Measurements from ENCODE around the gene GPX5.
"Not testable (repeated sequence)": the region's sequence is repeated elsewhere in the genome, so short reads cannot be mapped to it uniquely, and the experiment has no call there.

GPX5 gene

DNA sequence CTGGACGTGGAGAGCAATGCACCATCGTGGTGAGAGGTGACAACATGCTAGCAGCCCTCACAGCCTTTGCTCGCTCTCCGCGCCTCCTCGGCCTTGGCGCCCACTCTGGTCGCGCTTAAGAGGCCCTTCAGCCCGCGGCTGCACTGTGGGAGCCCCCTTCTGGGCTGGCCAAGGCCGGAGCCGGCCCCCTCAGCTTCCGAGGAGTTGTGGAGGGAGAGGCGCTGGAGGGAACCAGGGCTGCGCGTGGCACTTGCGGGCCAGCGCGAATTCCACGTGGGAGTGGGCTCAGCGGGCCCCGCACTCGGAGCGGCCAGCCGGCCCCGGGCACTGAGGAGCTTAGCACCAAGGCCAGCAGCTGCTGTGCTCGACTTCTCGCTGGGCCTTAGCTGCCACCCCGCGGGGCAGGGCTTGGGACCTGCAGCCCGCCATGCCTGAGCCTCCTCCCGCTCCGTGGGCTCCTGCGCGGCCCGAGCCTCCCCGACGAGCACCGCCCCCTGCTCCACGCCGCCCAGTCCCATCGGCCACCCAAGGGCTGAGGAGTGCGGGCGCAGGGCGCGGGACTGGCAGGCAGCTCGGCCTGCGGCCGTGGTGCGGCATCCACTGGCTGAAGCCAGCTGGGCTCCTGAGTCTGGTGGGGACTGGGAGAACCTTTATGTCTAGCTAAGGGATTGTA is 13.9 kb upstream of the GPX5 start:
- FAIRE-seq (no peak), DNase-seq (ENCODE audit: insufficient read length, low spot score) (no peak)

GRCh38 chr6:28512387-28512786 is 13.3 kb upstream of the GPX5 start:
- not testable (repeated sequence) for FAIRE-seq

GRCh38 chr6:28515676-28516075 is 10.0 kb upstream of the GPX5 start, which contains the start of gene GPX6:
TSS of gene GPX6 (minus strand) at chr6:28515793. CDS start at chr6:28515743, 50 bp downstream.
- DNase-seq (ENCODE audit: insufficient read length, low spot score) (no peak), FAIRE-seq (no peak)

More at GRCh38 chr6:28512387-28512786, 13.3 kb upstream of the GPX5 start:
- DNase-seq (ENCODE audit: insufficient read length, low spot score): not testable (repeated sequence)

DNA sequence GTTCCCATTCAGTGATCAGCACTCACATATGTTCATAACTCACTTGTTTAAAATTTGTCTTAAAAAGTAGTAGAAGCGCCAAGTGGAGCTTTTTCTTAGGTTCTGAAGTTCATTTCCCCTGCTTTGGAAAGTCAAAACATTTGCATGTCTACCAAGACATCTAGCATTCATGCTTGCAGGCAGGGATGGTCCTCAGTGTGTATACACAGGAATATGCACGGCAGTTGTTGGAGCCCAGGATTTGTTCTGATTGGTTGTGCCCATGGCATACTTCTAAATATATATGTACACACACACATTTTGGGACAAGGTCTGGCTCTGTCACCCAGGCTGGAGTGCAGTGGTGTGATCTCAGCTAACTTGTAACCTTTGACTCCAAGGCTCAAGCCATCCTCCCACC is 7.7 kb upstream of the GPX5 start:
- FAIRE-seq: no peak
- no peak for DNase-seq (ENCODE audit: insufficient read length, low spot score)

GRCh38 chr6:28522594-28523240 is 3.0 kb upstream of the GPX5 start:
- FAIRE-seq: no peak
- no peak for DNase-seq (ENCODE audit: insufficient read length, low spot score)

DNA sequence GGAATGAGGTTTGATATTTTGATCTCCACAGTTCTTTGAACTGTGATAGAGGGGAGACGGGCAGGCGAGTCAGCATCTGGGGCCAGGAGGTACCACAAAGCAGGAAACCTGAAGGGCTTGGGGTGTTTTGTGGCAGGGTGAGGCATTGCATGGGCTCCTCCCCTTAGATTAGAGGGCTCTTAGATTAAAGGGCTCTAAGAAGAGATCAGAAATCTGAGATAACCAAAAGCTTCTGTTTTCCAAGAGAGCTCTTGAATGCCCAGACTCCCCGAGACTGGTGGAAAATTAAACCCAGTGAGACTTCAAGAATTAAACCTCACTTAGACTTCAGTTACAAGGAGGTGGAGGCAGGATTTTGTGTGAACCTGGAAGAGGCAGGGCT is 2.4 kb upstream of the GPX5 start:
- FAIRE-seq: no peak

DNA sequence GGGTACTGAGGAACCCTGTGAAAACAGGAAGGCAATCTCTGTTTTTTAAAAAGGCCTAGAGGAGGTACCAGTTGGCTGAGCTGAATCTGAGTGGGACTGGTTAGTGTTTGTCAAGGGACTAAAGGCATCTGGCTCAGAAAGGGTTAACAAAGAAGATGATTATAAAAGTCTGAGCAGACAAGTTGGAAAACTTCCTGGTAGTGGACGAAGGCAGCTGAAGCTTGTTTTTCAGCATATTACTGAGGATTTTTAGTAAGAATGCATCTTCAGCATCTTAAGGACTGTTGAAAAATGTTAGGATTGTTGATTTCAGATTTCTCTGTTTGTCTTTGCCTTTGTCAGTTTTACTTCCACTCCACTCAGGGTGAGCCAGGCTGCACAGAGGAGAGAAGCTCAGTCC is 5.1 kb downstream of the GPX5 start:
- no peak for FAIRE-seq
- DNase-seq (ENCODE audit: insufficient read length, low spot score): no peak

More for the DNA sequence above, 2.4 kb upstream of the GPX5 start:
- DNase-seq (ENCODE audit: insufficient read length, low spot score): no peak

- no peak for FAIRE-seq
- DNase-seq (ENCODE audit: insufficient read length, low spot score): no peak
Measured at GRCh38 chr6:28531479-28532128, 5.9 kb downstream of the GPX5 start.

- FAIRE-seq (no peak), DNase-seq (ENCODE audit: insufficient read length, low spot score) (no peak)
Measured at GRCh38 chr6:28534306-28534705, 8.6 kb downstream of the GPX5 start.

- DNase-seq (ENCODE audit: insufficient read length, low spot score) (no peak), FAIRE-seq (no peak)
Measured at GRCh38 chr6:28534875-28535274, 9.2 kb downstream of the GPX5 start.

DNA sequence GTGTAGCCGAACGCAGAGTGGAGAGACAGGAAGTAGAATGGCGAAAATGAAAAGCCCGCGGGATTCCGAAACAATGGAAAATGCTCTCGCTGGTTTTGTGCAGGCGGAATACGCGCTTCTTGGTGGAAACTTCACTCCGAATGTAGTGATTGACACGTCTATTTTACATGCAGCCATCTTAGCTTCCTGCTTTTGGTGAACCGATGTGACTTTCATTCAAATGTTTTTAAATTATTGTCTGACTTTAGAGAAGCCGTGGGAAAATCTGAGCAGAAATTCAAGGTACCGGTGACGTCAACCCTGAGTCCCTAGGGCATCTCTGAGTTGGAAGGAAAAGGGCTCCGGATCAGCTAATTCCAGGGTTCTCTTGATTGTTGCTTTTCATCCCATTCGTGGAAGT is 11.4 kb downstream of the GPX5 start:
- FAIRE-seq (no peak), DNase-seq (ENCODE audit: insufficient read length, low spot score) (no peak)

DNA sequence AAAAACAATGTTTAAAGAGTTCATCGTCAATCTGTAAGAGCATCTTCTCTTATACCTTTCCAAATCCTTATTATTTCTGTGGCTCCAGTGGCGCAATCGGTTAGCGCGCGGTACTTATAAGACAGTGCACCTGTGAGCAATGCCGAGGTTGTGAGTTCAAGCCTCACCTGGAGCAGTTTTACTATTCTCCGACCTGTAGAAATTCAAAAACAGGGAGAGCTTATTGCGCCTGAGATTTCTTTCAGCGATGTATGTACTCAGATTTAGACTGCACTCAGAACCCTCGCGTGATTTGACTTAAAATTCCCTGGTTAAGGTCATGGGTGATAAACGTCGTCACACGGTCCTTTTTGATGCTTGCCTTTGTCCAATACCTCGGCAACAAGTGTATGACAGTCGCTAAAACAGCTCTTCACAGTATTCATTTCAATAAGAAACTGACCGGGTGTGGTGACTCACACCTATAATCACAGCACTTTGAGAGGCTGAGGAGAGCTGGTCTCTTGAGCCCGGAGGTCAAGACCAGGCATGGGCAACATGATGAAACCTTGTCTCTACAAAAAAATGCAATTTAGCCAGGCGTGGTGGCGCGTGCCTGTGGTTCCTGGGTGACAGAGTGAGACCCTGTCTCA is 11.9 kb downstream of the GPX5 start:
- FAIRE-seq (no peak), DNase-seq (ENCODE audit: insufficient read length, low spot score) (peak; percentile 12)

DNA sequence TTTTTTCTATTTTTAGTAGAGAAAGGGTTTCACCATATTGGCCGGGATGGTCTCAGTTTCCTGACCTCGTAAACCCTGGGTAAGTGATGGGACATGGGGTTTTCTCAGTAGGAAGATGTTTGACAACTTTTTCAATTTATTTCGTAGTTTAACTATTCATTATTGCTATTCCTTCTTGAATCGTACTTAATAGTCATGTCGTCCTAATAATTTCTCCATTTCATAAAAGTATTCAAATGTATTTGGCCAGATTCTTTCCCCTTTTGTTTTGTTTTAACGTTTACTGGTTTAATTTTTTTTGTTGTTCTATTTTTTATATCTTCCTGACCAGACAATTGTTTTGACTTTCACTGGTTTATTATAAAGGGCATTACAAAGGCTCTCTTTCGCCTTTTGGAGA is 16.3 kb downstream of the GPX5 start:
- DNase-seq (ENCODE audit: insufficient read length, low spot score) (no peak), FAIRE-seq (no peak)

DNA sequence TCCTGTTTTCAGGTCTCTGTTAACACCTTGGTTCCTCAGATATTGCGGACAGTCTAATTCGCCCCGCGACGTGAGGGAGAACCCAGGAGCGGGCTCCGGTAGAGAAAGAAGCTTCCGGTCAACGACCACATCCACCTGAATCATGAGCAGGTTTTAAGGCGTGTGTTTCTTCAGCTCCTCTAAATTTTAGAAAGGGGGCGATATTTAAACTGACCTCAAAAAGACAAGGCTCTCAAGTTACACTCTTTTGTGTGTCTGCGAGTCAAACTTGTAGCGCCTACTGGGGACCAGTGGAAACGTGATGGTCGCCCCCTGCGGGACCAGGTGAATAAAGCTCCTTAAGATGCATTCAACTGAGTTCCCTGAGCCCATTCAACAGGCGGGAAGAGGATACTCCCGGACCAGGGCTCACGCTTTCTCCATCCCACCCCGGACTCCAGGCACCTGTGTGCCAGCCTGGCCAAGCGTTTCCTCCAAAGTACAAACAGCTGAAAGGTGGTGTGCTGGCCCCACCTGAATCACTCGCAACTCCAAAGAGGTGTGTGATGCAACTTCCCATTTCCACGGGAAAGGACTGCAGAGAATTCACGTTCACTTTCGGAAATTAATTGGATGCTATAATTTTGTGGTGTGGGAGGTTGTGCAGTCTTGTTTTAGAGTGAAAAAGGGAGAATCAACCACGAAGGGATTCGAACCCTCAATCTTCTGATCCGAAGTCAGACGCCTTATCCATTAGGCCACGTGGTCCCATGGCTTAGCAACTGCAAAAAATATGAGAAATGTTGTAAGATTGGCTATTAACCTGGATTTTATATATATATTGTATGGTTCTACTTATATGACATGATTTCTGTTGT is 17.0 kb downstream of the GPX5 start:
- DNase-seq (ENCODE audit: insufficient read length, low spot score): peak; percentile 80
- no peak for FAIRE-seq

DNA sequence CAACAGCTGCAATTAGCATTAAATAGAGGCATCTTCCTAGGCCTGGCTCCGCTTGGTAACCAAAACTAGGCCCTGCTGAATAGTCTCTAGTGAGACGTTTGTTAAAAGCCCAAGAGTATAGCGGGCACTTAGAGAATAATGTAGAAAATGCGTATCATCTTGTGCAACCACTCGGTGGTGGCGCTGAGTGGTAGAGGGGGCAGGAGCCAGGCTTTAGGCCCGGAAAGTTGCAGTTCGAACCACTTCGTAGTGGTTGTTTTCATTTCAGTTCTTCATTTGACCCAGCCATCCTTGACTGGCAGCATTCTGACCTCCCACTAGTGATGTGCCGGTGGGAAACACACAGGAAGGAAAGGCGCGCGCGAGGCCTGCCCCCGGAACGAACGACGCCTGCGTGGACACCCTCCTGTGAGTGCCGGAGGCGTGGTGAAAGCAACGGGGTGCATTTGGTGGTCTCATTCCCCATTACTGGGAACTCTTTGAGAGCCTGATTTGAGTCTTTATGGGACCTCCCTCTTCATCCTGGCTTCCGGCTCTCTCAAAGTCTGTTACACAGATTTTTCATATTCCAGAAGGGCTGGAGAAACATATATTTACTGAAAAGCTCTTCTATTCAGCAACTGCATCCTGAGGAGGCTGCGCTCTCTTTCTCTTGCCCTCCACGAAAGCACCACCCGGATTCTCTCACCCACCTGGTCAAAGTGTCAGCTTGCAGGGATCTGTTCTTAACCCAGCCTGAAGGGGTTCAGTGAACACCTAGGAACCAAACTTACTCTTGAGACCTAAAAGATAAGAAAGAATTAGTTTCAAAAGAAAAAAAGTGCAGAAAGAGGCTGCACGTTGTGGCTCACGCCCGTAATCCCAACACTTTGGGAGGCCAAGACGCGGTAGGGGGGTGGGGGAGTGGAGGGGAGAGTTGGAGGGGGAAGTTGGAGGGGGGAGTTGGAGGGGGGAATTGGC is 18.2 kb downstream of the GPX5 start:
- FAIRE-seq: no peak

GRCh38 chr6:28545955-28546354 is 20.3 kb downstream of the GPX5 start:
- DNase-seq (ENCODE audit: insufficient read length, low spot score): no peak
- FAIRE-seq: no peak

More for the DNA sequence above, 18.2 kb downstream of the GPX5 start:
- no peak for DNase-seq (ENCODE audit: insufficient read length, low spot score)

DNA sequence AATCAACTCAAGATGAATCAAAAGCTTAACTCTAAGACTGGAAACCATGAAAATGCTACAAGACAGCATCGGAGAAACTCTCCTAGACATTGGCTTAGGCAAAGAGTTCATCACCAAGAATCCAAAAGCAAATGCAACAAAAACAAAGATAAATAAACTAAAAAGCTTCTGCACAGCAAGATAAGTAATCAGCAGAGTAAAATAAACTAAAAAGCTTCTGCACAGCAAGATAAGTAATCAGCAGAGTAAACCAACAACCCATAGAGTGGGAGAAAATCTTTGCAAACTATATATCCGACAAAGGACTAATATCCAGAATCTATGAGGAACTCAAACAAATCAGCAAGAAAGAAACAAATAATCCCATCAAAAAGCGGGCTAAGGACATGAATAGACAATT is 21.3 kb downstream of the GPX5 start:
- not testable (repeated sequence) for DNase-seq (ENCODE audit: insufficient read length, low spot score); FAIRE-seq

- no peak for DNase-seq (ENCODE audit: insufficient read length, low spot score)
- no peak for FAIRE-seq
Measured at GRCh38 chr6:28551891-28552666, 26.4 kb downstream of the GPX5 start.

Measured in HTR-8/SVneo (cell line).